NCI-H345 (cell line): ENCODE results near the gene NOXA1.
"Not testable (repeated sequence)": the region's sequence is repeated elsewhere in the genome, so short reads cannot be mapped to it uniquely, and the experiment has no call there.

ENCODE experiments used
- DNase-seq: peaks from one replicate; lab custom pipeline; 2025; lab: John Stamatoyannopoulos, UW

The NOXA1 gene

GRCh38 chr9:137465000-137465719 is 42.0 kb downstream of the NOXA1 start:
- no peak for DNase-seq

GRCh38 chr9:137465720-137466388 is 42.7 kb downstream of the NOXA1 start:
- no peak for DNase-seq

GRCh38 chr9:137466389-137467085 is 43.3 kb downstream of the NOXA1 start:
- DNase-seq, result not testable (repeated sequence)

GRCh38 chr9:137467161-137467581 is 44.0 kb downstream of the NOXA1 start:
- DNase-seq, result no peak

GRCh38 chr9:137467896-137468295 is 44.7 kb downstream of the NOXA1 start:
- DNase-seq, result no peak

GRCh38 chr9:137470785-137471184 is 47.6 kb downstream of the NOXA1 start:
- no peak for DNase-seq

GRCh38 chr9:137474271-137474670 is 51.1 kb downstream of the NOXA1 start:
- no peak for DNase-seq

- no peak for DNase-seq
Observed at GRCh38 chr9:137475666-137476065, 52.5 kb downstream of the NOXA1 start.

- no peak for DNase-seq
Observed at GRCh38 chr9:137476856-137477255, 53.7 kb downstream of the NOXA1 start.

GRCh38 chr9:137477778-137478612 is 54.8 kb downstream of the NOXA1 start:
- DNase-seq, result no peak

GRCh38 chr9:137478613-137478961 is 55.4 kb downstream of the NOXA1 start:
- DNase-seq, result no peak

GRCh38 chr9:137478962-137479861 is 56.0 kb downstream of the NOXA1 start:
- no peak for DNase-seq

- DNase-seq, result no peak
Observed at GRCh38 chr9:137479892-137480685, 56.9 kb downstream of the NOXA1 start.

- no peak for DNase-seq
Observed at GRCh38 chr9:137480686-137481683, 57.8 kb downstream of the NOXA1 start.

- DNase-seq, result no peak
Observed at GRCh38 chr9:137482094-137482781, 59.0 kb downstream of the NOXA1 start.
